Erythroblast (primary cell): Measurements from ENCODE around the gene XPO6.

Experiments used
- GATA1 ChIP-seq: IDR thresholded peaks from 2 replicates; pipeline ENCODE4 v1.6.1; 2011; ENCODE audit warnings: low read depth, mild to moderate bottlenecking, control low read depth, low read length, moderate library complexity
- POLR2A ChIP-seq: IDR thresholded peaks from 2 replicates; pipeline ENCODE4 v1.6.1; 2011; ENCODE audit warnings: mild to moderate bottlenecking, low read length

- no peak for TF ChIP-seq POLR2A
- TF ChIP-seq GATA1: no peak
Observed at GRCh38 chr16:28168991-28169554, 42.7 kb downstream of the XPO6 start.
